Activated CD4-positive, alpha-beta T cell treated with anti-CD3 and anti-CD28 coated beads for 4 hours (primary cell): ENCODE data around the gene KRR1.
"Not testable (repeated sequence)": the region's sequence is repeated elsewhere in the genome, so short reads cannot be mapped to it uniquely, and the experiment has no call there.

ENCODE experiments used
- DNase-seq, 2 donors: peaks; one replicate each; pipeline ENCODE4 v3.0.0-alpha.2; 2020

Gene KRR1

DNA sequence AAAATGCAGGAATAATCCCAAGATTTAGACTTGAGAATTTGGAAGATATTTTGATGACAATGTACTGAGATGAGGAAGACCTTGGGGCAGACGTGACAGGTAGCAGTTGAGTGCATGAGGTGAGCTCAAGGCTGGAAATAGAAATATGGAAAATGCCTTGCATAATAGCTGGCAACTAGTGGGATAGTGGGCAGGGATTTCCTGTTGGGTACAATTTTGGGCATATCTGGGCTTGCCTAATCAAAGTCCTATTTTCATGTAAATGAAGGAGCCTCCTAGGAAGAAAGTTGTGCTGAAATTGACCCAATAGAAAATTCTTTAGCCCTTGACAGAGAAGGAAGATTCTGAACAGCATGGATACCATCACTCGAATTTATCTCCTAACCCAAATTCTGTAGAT is 37.3 kb downstream of the KRR1 start:
- no peak for DNase-seq

DNA sequence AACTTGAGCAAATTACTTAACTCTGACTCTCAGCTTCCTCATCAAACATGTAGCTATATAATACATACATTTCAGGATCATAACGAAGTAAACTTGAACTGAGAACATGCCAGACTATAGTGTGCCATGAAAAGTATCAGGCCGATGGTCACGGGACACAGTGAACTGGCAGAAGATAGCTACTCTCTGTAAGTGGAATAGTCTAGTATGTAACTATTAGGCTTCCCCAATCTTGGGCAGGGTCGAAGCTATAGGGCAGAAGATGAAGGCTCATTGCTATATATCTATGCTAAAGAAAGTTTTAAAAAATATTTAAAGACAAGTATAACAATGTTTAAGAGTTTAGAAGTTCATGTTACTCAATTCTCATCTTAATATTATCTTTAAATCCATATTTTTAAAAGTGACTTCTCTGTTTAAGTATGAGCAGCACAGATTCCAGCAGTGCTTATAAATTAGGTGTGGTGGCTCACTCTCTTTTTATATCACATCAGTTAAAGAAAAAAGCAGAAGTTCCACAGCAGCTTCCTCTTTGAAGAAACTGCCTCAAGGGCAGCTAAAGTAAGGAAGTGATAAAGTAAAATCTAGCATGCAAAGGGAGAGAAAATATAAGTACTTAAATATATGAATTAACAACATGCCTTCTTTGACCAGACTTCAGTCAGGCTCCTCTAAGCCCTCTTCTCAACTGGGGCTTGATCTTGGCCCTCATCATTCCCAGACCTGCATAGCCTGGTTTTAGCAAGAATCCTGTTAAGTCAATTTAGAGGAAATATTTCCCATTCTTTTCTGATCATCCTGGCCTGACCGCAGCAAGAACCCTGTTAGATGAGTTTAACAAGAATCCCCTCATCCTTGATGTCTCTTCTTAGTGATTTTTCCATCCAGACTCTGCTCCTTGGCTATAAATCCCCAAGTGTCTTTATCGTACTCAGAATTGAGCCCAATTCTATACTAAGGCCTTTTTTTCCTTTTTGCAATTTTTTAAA is 39.2 kb downstream of the KRR1 start:
- no peak for DNase-seq

DNA sequence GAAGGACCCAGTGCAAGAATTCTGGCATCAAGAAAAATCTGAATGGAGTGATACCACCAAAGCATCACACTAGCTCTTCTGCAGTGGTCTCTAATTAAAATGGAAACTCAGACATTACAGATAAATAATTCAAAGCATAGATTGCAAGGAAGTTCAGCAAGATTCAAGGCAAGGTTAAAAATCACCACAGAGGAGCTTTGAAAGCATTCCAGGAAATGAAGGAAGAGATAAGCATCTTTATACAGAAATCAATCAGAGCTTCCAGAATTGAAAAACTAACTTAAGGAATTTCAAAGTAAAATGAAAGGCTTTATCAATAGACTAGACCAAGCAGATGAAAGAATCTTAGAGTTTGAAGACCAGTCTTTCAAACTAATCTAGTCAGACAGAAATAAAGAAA is 51.2 kb downstream of the KRR1 start:
- DNase-seq: no peak

DNA sequence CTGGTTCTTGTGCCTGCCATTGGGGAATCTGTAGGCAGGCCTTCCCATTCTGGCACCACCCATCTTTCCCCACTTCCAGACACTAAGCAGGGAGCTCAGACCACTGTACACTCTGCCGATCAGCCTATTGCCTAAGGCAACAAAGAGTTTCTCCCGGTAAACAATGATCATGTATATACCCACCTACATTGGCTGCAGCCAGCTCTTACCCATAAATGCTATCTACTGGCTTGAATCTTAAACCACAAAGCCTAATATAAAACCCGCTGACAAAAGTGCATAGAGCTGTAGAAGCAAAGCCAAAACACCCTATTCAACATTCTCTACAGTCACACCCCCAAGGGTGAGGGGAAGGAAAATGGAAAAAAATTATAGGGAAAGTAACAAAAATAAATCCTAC is 51.7 kb downstream of the KRR1 start:
- no peak for DNase-seq

DNA sequence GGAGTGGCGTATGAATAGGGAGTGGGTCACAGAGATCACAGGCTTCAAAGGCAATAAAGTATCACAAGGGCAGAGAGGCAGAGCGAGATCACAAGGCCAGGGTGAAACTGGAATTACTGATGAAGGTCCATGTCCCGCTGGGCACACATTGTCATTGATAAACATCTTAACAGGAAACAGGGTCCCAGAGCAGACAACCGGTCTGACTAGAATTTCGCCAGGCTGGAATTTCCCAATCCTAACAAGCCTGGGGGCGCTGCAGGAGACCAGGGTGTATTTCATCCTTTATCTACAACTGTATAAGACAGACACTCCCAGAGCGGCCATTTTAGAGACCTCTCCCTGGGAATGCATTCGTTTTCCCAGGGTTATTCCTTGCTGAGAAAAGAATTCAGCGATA is 53.5 kb downstream of the KRR1 start:
- DNase-seq: not testable (repeated sequence)

DNA sequence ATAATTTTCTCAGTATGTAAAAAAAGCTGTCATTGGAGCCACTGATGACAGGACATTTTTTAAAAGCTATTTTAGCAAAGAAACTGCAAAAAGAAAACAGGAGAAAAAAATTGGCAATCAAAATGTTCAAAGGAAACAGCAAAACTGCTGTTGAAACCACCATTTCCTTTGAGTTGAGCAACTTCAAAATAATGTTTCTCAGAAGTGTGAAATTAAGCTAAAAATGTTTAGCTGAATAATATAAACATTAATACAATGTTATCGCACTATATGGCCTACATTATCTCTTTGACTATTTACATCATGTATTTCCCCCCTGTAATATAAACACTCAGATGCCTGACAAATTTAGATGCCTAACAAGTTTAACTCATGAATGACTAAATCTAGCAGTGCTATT is 54.2 kb downstream of the KRR1 start:
- DNase-seq: no peak

DNA sequence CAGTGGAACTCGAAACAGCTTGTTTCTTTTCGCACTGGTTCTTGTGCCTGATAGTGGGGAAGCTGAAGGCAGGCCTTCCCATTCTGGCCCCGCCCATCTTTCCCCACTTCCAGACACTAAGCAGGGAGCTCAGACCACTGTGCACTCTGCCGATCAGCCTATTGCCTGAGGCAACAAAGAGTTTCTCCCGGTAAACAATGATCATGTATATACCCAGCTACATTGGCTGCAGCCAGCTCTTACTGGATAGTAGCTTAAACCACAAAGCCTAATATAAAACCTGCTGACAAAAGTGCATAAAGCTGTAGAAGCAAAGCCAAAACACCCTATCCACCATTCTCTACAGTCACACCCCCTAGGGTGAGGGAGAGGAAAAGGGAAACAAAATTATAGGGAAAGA is 55.6 kb downstream of the KRR1 start:
- DNase-seq: no peak

DNA sequence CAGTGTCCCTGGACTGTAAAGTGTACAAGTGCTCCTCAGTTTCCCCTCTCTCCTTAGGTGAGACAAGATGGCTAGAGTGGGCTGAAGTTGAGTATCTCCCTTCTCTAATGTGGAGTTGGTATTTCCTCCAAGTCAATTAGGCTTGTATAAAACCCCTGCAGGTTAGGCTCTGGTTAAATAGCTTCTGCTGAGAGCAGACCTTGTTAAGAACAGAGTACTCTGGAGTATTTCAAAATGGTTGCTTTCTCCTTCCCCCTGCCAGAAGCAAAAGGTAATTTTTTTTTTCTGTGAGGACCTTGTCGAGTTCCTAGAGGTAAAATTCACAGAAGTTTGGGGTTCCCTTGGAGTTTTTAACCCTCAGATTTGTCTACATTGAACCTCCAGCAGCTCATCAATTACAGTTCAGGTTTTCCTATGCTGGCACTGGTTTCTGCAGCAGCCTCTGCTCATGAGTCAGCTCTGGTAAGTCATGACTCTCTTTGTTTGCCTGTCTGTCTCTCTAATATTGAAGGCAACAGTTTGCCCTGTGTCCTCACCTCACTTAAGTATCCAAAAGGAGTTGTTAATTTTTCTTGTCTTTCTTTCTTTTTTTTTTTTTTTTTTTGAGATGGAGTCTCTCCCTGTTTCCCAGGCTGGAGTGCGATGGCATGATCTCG is 58.6 kb downstream of the KRR1 start:
- DNase-seq: no peak

DNA sequence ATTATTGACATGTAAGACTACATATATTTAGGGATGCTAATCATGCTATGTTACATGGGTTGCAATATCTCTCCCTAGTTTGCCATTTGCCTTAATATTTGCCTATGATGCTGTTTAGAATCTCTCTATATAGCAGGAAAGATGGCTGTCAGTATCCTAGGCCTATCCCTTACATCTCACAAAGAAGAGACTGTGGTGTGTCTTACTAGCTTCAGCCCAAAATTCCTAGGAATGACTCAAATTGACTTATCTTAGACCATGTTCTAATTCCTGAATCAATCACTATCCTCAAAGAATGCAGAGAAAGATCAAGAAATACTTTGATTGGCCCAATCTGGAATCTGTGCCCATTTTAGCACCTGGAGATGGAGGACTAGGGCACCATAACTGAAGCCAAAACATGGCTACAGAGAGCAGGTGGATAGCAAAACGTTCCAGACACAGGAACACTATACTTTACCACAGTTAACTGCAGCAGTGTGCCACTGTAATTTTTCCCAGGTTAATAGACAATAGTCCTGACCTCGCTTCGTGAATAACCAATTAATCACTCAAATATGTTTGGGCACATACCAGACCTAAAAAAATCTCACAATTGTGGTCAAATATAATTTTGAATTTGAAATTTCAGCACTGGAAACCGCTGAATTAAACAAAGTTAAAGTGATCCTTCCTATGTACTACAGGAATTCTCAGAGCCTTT is 63.6 kb downstream of the KRR1 start:
- DNase-seq: no peak

DNA sequence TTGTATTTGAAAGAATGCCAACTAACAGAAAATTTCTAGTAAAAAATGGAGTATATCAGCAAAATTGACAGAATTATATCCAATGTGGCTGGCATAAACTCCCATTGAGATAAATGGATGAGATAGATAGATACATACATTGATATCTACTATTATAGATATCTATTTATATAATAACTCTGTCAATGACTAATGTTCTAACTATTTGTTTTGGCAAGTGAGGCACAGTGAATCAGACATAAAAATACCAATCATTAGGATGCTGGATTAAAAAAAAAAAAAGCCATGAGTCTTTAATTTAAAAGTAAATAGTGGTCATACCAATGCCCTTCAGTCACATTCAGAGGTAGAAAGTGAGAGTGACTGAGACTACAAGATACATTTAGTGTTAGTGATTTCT is 64.6 kb downstream of the KRR1 start:
- DNase-seq: no peak

DNA sequence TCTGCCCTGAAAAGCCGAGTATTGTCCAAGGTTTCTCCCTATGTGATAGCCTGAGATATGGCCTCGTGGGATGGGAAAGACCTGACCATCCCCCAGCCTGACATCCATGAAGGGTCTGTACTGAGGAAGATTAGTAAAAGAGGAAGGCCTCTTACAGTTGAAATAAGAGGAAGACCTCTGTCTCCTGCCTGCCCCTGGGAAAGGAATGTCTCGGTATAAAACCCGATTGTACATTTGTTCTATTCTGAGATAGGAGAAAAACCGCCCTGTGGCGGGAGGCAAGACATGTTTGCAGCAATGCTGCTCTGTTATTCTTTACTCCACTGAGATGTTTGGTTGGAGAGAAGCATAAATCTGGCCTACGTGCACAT is 66.3 kb downstream of the KRR1 start:
- DNase-seq: not testable (repeated sequence)

DNA sequence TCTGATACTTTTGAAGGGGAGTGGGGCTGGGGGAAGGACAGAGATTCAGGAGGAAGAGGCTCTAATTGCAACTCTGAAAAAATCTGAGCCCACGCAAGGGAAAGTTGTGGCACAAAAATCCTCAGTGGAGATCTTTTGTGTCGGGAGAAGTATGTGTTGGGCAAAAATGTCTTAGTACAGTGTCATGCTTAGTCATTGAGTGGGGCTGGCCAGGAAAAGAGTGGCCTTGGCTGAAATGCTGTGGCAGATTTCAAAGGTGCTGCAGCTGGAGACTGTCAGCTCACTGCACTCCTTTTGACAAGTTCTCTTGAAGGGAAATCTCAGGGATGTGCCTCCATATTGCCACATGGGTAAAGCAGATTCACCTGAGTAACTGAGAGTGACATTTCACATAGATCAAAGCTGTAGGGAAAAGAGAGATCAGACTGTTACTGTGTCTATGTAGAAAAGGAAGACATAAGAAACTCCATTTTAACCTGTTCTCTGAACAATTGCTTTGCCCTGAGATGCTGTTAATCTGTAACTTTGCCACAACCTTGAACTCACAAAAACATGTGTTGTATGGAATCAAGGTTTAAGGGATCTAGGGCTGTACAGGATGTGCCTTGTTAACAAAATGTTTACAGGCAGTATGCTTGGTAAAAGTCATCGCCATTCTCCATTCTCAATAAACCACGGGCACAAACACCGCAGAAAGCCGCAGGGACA is 66.8 kb downstream of the KRR1 start:
- DNase-seq: no peak

DNA sequence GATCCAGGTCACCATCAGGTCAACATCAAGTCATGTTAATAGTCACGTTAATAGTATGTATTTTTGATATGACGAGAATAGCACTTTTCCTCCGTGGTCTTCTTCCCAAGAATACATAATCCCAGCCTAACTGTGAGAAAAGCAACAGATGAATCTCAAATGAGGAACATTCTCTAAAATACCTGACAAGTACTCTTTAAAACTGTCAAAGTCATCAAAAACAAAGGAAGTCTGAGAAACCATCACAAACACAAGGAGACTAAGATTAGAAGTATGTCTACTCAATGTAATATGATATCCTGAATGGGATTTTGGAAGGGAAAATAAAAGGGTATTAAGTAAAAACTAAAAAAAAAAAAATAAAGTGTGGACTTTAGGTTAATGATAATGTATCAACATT is 67.7 kb downstream of the KRR1 start:
- no peak for DNase-seq

DNA sequence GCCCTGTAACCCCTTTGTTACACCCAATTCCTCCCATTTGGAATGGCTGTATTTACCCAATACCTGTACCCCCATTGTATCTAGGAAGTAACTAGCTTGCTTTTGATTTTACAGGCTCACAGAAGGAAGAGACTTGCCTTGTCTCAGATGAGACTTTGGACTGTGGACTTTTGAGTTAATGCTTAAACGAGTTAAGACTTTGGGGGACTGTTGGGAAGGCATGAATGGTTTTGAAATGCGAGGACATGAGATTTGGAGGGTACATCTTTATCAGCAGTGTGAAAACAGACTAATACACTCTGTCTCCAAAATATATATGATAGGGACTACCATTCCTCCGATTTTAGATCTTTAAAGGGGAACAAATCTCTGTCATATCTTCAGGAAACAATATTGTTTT is 69.0 kb downstream of the KRR1 start:
- not testable (repeated sequence) for DNase-seq

DNA sequence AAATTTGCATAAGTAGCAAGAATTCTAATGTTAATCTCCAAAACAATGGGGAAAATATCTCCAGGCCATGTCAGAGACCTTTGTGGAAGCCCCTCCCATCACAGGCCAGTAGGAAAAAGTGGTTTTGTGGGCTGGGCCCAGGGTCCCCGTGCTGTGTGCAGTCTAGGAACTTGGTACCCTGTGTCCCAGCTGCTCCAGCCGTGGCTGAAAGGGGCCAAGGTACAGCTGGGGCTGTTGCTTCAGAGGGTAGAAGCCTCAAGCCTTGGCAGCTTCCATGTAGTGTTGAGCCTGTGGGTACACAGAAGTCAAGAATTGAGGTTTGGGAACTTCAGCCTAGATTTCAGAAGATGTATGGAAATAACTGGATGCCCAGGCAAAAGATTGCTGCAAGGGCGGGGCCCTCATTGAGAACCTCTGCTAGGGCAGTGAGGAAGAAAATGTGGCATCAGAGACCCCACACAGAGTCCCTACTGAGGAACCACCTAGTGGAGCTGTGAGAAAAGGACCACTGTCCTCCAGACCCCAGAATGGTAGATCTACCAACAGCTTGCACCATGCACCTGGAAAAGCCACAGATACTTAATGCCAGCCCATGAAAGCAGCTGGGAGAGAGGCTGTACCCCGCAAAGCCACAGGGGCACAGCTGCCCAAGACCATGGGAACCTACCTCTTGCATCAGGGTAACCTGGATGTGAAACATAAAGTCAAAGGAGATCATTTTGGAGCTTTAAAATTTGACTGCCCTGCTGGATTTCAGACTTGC is 69.5 kb downstream of the KRR1 start:
- not testable (repeated sequence) for DNase-seq
